IMR-90 (cell line): ENCODE results near the gene PPP1R9B. TPM values are rescaled to one million over a fixed set of nuclear protein-coding genes. Genes with fewer than 3 reads are reported as not detected.

ENCODE experiments used
- RCOR1 ChIP-seq: IDR thresholded peaks from 2 replicates; pipeline ENCODE4 v1.6.1; 2012; ENCODE audit warnings: mild to moderate bottlenecking, low read length, improper control_type of control experiment; ENCODE audit not compliant: insufficient replicate concordance
- polyA plus RNA-seq, 3 experiments: library from polyadenylated mRNA; depleted of rRNA; stranded (reverse); fragments of >200 nt; gene quantifications; 2 replicates each; pipeline ENCODE4 v1.2.3, GENCODE V29; 2012; ENCODE audit warnings: low replicate concordance in 1 of 3
- total RNA-seq: library from RNA; depleted of rRNA; stranded (reverse); fragments of >200 nt; gene quantifications from 2 replicates; pipeline ENCODE4 v1.2.3, GENCODE V29; 2012; rRNA removed

PPP1R9B gene
- total and polyA plus RNA-seq, 2 of the 4 experiments (the other 2 are of a cell fraction), result 23.0 to 28.0 TPM

- TF ChIP-seq RCOR1, result no peak
These were observed 63.1 kb downstream of the PPP1R9B start (continued) for GRCh38 chr17:50087246-50087911.

Other genes with a start within 250 kb of the PPP1R9B start
- gene DLX4, start 181.5 kb downstream of the PPP1R9B start, total RNA-seq, result not detected in 2 replicates
- not detected in 2 replicates for gene DLX4, start 181.5 kb downstream of the PPP1R9B start, polyA plus RNA-seq (2012; rRNA removed)
- gene DLX3, start 155.5 kb downstream of the PPP1R9B start, total RNA-seq, result not detected in 2 replicates
- gene DLX3, start 155.5 kb downstream of the PPP1R9B start, polyA plus RNA-seq (2012; rRNA removed), result not detected in 2 replicates
- gene ITGA3, start 94.6 kb downstream of the PPP1R9B start, total RNA-seq, result 78.0 and 80.0 TPM in 2 replicates
- gene ITGA3, start 94.6 kb downstream of the PPP1R9B start, polyA plus RNA-seq (2012; rRNA removed), result 202 and 213 TPM in 2 replicates
- 26.7 and 38.0 TPM in 2 replicates for gene PDK2, start 55.3 kb downstream of the PPP1R9B start, total RNA-seq
- 104 and 113 TPM in 2 replicates for gene PDK2, start 55.3 kb downstream of the PPP1R9B start, polyA plus RNA-seq (2012; rRNA removed)
- 1.4 TPM in 2 replicates for gene SAMD14, start 20.5 kb downstream of the PPP1R9B start, total RNA-seq
- 6.2 and 6.7 TPM in 2 replicates for gene SAMD14, start 20.5 kb downstream of the PPP1R9B start, polyA plus RNA-seq (2012; rRNA removed)
- gene SGCA, start 15.3 kb upstream of the PPP1R9B start, total RNA-seq, result not detected in 2 replicates
- 0.19 and 0.55 TPM in 2 replicates for gene SGCA, start 15.3 kb upstream of the PPP1R9B start, polyA plus RNA-seq (2012; rRNA removed)
- 1,825 and 2,180 TPM in 2 replicates for gene COL1A1, start 51.0 kb upstream of the PPP1R9B start, total RNA-seq
- 4,117 and 4,350 TPM in 2 replicates for gene COL1A1, start 51.0 kb upstream of the PPP1R9B start, polyA plus RNA-seq (2012; rRNA removed)
- gene TMEM92, start 123.8 kb upstream of the PPP1R9B start, total RNA-seq, result 0.18 and 0.28 TPM in 2 replicates
- 0.86 and 1.7 TPM in 2 replicates for gene TMEM92, start 123.8 kb upstream of the PPP1R9B start, polyA plus RNA-seq (2012; rRNA removed)
- gene XYLT2, start 195.4 kb upstream of the PPP1R9B start, total RNA-seq, result 31.9 and 35.0 TPM in 2 replicates
- 27.7 and 35.7 TPM in 2 replicates for gene XYLT2, start 195.4 kb upstream of the PPP1R9B start, polyA plus RNA-seq (2012; rRNA removed)
- gene MRPL27, start 222.5 kb upstream of the PPP1R9B start, total RNA-seq, result 152 and 202 TPM in 2 replicates
- 156 and 176 TPM in 2 replicates for gene MRPL27, start 222.5 kb upstream of the PPP1R9B start, polyA plus RNA-seq (2012; rRNA removed)
- 8.9 and 9.1 TPM in 2 replicates for gene EME1, start 222.6 kb upstream of the PPP1R9B start, total RNA-seq
- gene EME1, start 222.6 kb upstream of the PPP1R9B start, polyA plus RNA-seq (2012; rRNA removed), result 9.4 and 10.1 TPM in 2 replicates
- 233 and 241 TPM in 2 replicates for gene LRRC59, start 246.8 kb upstream of the PPP1R9B start, total RNA-seq
- gene LRRC59, start 246.8 kb upstream of the PPP1R9B start, polyA plus RNA-seq (2012; rRNA removed), result 134 and 139 TPM in 2 replicates